A673 (cell line): ENCODE measurements around the gene FKBP4.

Source experiments
- EZH2 ChIP-seq: fragments of 200-600 bp; sonication (generic); IDR thresholded peaks from 2 replicates; pipeline ENCODE4 v1.6.1; 2017; ENCODE audit warnings: borderline replicate concordance, low read depth, mild to moderate bottlenecking, mixed read lengths, antibody characterized with exemption, low read length; ENCODE audit not compliant: poor library complexity, severe bottlenecking
- TF ChIP-seq, protein P1 (sequence below): fragments of 300-800, 200-600 bp; sonication (generic); conservative IDR thresholded peaks from 2 replicates; pipeline ENCODE4 v1.5.1; 2017; ENCODE audit warnings: low read depth, mild to moderate bottlenecking, antibody characterized with exemption, low read length, moderate library complexity, mixed read lengths

DNA sequence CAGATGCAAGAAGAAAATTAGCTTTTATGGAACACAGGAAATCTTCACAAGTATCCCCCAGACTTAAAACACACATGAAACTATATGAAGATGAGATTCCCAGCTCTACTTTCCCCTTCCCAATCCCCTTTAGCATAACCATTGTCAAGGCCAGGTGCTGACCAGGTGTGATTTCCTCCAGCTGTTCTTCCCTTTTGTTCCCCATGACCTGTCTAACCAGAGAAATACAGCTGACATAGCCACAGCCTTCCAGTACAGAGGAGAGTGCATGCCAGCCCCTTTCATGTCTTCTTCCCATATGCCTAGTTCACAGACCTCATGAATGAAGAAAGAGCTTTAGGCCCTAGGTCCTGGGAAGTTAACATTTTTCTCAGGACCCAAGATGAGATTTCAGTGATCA, 43.5 kb upstream of the FKBP4 start:
- TF ChIP-seq, protein P1, sequence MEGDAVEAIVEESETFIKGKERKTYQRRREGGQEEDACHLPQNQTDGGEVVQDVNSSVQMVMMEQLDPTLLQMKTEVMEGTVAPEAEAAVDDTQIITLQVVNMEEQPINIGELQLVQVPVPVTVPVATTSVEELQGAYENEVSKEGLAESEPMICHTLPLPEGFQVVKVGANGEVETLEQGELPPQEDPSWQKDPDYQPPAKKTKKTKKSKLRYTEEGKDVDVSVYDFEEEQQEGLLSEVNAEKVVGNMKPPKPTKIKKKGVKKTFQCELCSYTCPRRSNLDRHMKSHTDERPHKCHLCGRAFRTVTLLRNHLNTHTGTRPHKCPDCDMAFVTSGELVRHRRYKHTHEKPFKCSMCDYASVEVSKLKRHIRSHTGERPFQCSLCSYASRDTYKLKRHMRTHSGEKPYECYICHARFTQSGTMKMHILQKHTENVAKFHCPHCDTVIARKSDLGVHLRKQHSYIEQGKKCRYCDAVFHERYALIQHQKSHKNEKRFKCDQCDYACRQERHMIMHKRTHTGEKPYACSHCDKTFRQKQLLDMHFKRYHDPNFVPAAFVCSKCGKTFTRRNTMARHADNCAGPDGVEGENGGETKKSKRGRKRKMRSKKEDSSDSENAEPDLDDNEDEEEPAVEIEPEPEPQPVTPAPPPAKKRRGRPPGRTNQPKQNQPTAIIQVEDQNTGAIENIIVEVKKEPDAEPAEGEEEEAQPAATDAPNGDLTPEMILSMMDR: no peak
- no peak for TF ChIP-seq EZH2
